HG03097 (cell line): Measurements from ENCODE around the gene SMIM14.
"Not testable (repeated sequence)": the region's sequence is repeated elsewhere in the genome, so short reads cannot be mapped to it uniquely, and the experiment has no call there.

Source experiments
- ATAC-seq: cut with Tn5 transposase; IDR thresholded peaks from one replicate; pipeline ENCODE4 v1.9.1; 2021; ENCODE audit not compliant: unreplicated experiment, low FRiP score

The SMIM14 gene

GRCh38 chr4:39638354-39639239 lies at the start of gene SMIM14:
Gene SMIM14 (minus strand): TSS chr4:39638865. CDS start chr4:39605145, 33,720 bp downstream.
- peak; percentile 70 for ATAC-seq

DNA sequence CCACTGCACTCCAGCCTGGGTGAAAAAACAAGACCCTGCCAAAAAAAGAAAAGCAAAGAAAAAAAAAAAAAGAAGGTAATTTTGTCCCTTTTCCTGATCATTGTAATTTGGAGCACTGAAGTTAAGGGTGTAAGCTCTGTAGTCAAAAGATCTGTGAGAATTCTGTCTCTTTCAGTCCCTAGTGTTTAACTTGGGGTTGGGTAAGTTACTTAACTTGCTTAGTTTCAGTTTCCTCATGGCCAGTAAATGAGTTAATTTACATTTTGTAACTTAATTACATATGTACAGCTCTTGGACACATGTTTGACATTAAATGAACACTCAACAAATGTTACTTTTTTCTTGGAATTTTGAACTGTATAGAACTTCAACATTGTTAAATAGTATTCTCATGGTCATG lies 48.3 kb upstream of the SMIM14 start:
- ATAC-seq = no peak

GRCh38 chr4:39685990-39686389 lies 47.3 kb upstream of the SMIM14 start:
- no peak for ATAC-seq

GRCh38 chr4:39682138-39682537 lies 43.5 kb upstream of the SMIM14 start:
- peak; percentile 62 for ATAC-seq

GRCh38 chr4:39681003-39681402 lies 42.3 kb upstream of the SMIM14 start:
- not testable (repeated sequence) for ATAC-seq

- ATAC-seq = not testable (repeated sequence)
These were observed 37.0 kb upstream of the SMIM14 start for GRCh38 chr4:39675681-39676080.

DNA sequence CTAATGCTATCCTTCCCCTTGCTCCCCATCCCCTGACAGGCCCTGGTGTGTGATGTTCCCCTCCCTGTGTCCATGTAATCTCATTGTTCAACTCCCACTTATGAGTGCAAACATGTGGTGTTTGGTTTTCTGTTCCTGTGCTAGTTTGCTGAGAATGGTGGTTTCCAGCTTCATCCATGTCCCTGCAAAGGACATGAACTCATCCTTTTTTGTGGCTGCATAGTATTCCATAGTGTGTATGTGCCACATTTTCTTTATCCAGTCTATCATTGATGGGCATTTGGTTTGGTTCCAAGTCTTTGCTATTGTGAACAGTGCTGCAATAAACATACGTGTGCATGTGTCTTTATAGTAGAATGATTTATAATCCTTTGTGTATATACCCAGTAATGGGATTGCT lies 31.6 kb upstream of the SMIM14 start:
- ATAC-seq = not testable (repeated sequence)

DNA sequence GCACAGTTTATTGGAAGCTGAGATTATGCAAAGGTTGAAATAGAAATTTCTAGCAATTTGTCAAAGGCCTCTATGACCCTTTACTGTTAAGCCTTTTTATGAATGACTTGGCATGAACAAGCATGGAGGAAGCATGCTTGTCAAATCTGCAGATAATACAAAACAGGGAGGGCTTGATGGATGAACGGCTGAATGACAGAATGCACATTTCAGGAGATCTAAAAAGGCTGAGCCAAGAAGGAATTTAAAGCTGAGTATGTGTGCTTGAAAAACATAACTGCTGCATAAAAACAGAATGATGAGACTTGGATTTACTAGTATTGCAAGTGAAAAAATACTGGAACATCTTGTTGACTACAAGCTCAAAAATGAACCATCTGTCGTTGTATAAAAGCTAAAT lies 30.2 kb upstream of the SMIM14 start:
- no peak for ATAC-seq

GRCh38 chr4:39667706-39668105 lies 29.0 kb upstream of the SMIM14 start:
- ATAC-seq = no peak

DNA sequence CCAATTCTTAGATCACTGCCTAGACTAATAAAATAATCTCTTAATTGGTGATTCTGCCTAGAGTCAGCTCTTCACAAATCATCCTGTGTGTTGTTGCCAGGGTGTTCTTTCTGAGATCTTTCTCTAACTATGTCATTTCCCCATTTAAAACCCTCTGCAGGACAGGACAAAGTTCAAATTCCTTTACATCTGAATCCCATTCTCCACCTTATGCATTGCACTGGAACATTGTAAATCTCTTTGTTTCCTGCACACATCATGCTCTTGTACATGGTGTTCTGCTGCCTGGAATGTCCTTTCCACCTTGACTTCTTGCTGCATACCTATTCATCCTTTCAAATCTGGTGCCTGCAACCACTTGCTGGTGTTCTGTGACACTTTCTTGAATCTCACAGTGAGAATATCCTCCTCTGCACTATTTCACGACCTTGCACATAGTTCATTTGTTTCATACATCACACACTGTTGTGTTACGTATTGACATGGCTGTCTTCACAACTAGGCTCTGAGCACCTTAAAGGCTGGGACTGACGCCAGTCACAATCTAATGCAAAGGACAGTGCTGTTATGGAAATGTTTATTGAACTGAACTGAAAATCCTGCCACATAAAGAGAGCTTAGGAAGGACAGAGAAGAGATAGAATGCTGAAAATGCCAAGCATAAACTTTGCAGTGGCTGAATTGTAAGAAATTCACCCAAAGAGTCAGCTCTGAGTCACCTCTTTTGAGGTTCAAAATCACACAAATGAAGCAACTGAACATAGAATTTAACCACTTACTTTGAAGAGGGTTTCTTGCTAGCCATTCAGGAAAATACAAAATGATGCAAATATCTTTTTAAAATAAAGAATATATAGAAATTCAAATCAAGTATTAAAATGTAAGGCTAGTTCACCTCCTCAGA lies 26.4 kb upstream of the SMIM14 start:
- ATAC-seq = no peak

DNA sequence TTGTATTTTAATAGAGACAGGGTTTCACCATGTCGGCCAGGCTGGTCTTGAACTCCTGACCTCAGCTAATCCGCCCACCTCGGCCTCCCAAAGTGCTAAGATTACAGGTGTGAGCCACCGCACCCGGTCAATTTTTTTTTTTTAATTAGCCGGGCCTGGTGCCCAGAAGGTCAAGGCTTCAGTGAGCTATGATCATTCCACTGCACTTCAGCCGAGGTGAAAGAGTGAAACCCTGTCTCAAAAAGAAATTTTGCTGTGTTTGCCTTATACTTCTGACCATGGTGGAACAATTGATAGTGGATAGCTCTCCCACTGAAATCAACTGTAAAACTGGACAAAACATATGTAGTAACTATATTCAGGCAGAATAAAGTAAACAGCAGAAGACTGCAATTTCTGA lies 24.0 kb upstream of the SMIM14 start:
- ATAC-seq = no peak

DNA sequence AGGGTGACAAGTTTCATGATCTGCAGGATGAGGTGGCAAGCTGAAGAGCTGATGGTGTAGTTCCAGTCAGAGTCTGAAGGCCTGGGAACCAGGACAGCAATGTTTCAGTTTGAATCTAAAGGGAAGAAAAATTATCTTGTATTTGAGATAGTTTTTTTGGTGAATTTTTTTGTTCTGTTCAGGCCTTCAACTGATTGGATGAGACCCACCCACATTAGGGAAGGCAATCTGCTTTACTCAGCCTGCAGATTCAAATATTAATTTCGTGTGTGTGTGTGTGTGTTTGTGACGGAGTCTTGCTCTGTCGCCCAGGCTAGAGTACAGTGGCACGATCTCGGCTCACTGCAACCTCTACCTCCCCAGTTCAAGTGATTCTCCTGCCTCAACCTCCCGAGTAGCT lies 22.1 kb upstream of the SMIM14 start:
- no peak for ATAC-seq

DNA sequence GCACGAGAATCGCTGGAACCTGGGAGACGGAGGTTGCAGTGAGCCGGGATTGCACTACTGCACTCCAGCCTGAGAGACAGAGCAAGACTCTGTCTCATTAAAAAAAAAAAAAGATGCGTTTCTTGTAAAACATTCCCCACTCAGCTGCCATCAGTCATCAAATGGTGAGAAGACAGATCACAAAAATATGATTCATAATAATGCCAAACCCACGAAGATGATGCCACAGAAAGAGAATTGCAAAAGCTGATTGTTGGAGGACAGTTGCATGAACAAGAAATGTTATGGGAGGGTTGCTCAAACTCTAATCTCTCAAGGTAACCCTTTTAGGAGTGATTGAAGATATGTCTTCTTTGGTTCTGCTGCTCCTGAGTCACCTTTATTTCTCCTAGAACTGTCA lies 21.4 kb upstream of the SMIM14 start:
- no peak for ATAC-seq

- no peak for ATAC-seq
These were observed 20.1 kb upstream of the SMIM14 start for GRCh38 chr4:39658756-39659155.

- ATAC-seq = peak; percentile 61
These were observed 18.8 kb upstream of the SMIM14 start for GRCh38 chr4:39657465-39657864.

DNA sequence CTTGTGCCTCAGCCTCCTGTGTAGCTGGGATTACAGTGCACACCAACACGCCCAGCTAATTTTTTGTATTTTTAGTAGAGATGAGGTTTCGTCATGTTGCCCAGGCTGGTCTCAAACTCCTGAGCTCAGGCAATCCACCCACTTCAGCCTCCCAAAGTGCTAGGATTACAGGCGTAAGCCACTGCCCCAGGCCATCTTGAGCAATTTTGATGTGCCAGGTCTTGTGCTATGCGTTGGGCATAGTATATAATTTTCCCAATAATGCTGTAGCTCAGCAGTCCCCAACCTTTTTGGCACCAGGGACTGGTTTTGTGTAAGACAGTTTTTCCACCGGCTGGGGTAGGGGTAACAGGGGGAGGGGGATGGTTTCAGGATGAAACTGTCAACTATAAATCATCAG lies 18.0 kb upstream of the SMIM14 start:
- ATAC-seq = not testable (repeated sequence)

DNA sequence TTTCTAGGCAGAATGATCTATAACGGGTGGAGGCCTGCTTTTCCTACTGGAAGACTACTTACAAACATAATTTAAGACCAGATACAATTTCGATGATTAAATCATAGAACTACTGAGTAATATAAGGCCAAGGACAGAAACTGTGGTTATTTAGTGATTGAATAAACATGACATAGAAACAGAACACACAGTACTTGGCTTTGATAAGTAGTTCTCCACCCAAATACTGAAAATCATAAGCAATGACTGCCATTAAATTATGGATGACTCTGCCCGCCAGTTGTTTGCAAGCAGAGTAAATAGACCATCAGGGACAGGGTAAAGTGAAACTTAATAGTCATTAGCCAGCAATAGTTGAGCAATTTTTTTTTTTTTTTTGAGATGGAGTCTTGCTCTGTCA lies 17.2 kb upstream of the SMIM14 start:
- no peak for ATAC-seq

GRCh38 chr4:39655211-39655610 lies 16.5 kb upstream of the SMIM14 start:
- ATAC-seq = no peak

- ATAC-seq = not testable (repeated sequence)
These were observed 12.9 kb upstream of the SMIM14 start for GRCh38 chr4:39651586-39651985.

DNA sequence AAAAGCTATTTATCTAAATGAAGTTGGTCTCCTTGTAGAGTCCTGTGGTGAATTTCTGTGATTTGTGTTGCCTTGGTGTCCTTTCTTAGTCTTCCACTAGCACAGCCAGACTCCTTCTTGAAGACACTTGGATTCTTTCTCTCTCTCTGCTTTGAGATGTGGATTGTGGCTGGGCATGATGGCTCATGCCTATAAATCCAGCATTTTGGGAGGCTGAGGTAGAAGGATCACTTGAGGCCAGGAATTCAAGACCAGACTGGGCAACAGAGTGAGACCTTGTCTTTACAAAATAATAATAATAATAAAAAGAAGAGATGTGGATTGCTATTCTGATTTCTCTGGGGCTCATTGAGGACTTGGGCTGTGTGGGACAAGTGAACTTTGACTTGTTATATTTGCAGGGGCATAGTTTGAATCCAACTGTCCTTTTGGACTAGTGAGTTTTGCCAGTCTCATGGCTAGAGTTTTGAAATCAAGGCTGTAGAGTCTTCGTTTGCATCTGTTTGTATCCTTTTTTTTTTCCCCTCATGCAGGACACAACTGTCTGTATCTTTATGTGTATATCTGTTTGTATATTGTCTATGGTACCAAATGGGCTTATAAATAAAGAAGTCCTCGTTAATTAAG lies 11.1 kb upstream of the SMIM14 start:
- ATAC-seq = no peak
